Subcutaneous abdominal adipose tissue (tissue), 5 donors: ENCODE results near the gene FHAD1.
A peak's percentile ranks its signal among the peaks of the same experiment; 100 is the strongest.
"Not testable (repeated sequence)": the region's sequence is repeated elsewhere in the genome, so short reads cannot be mapped to it uniquely, and the experiment has no call there.

Experiments used
- H3K27ac ChIP-seq: one replicate; pipeline ENCODE4 v1.7.0; 2013; ENCODE audit warnings: low read depth, mild to moderate bottlenecking, inconsistent platforms, low read length, moderate library complexity
- H3K27me3 ChIP-seq, 5 donors: one replicate each; pipeline ENCODE4 v1.7.0; 2013; ENCODE audit warnings: low read length in 5 of 5, inconsistent platforms in 1 of 5; ENCODE audit not compliant: control insufficient read depth in 5 of 5, insufficient read depth in 4 of 5
- H3K36me3 ChIP-seq, 5 donors: one replicate each; pipeline ENCODE4 v1.7.0; 2013; ENCODE audit warnings: low read length in 5 of 5; ENCODE audit not compliant: control insufficient read depth in 5 of 5, insufficient read depth in 5 of 5
- H3K4me1 ChIP-seq, 5 donors: one replicate each; pipeline ENCODE4 v1.7.0; 2013; ENCODE audit warnings: low read length in 5 of 5, mild to moderate bottlenecking in 3 of 5, moderate library complexity in 1 of 5; ENCODE audit not compliant: control insufficient read depth in 5 of 5, insufficient read depth in 5 of 5
- H3K4me3 ChIP-seq, 5 donors: one replicate each; pipeline ENCODE4 v1.7.0; 2013; ENCODE audit warnings: low read length in 5 of 5, low read depth in 1 of 5
- H3K9ac ChIP-seq, 5 donors: one replicate each; pipeline ENCODE4 v1.7.0; 2013; ENCODE audit warnings: low read length in 5 of 5, mild to moderate bottlenecking in 4 of 5, moderate library complexity in 3 of 5
- H3K9me3 ChIP-seq, 5 donors: one replicate each; pipeline ENCODE4 v1.7.0; 2013; ENCODE audit warnings: low read length in 5 of 5; ENCODE audit not compliant: control insufficient read depth in 5 of 5
- donor health status: healthy.
- donor health status: healthy.
- donor health status: healthy.
- donor health status: healthy.
- donor health status: healthy.

FHAD1 gene

DNA sequence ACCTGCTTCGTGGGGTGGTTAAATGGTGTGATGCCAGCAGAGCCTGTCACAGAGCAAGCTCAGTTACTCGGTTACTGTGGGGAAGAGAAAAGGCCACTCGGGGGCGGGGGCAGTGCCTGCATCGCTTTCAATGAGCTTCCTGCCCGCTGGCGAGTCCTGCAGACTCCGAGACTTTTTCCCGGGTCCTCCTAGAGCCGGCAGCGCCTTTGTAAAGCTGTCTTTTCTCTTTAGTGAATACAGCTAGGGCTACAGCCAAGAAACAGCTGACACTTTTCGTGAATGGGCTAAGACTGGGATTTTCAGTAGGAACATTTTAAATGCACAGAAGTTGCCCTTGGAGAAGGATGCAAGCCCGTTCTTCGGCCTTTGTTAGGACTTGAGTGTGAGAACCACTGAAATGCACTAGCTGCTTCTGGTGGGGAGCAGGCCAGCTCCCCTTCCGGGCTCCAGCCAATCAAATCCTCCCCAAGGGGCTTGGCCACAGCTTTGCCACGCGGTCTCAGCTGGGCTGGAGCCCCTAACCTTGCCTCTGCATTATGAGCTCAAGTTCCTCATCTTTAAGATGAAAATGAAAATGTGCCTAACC is 139.2 kb downstream of the FHAD1 start:
- H3K4me1 ChIP-seq: peaks cover 0 to 15% (median 3%) of the 10 kb centered on the region in 5 donors
- peaks cover 4 to 35% (median 15%) of the 10 kb centered on the region in 5 donors for H3K27me3 ChIP-seq
- no peaks in the 10 kb centered on the region for H3K36me3 ChIP-seq
- no peak overlapping the region for H3K27ac ChIP-seq
- H3K4me3 ChIP-seq: peak overlapping the region in 1 of 5 donors; percentile 13
- H3K9ac ChIP-seq: no peak overlapping the region
- H3K9me3 ChIP-seq: no peaks in the 10 kb centered on the region

DNA sequence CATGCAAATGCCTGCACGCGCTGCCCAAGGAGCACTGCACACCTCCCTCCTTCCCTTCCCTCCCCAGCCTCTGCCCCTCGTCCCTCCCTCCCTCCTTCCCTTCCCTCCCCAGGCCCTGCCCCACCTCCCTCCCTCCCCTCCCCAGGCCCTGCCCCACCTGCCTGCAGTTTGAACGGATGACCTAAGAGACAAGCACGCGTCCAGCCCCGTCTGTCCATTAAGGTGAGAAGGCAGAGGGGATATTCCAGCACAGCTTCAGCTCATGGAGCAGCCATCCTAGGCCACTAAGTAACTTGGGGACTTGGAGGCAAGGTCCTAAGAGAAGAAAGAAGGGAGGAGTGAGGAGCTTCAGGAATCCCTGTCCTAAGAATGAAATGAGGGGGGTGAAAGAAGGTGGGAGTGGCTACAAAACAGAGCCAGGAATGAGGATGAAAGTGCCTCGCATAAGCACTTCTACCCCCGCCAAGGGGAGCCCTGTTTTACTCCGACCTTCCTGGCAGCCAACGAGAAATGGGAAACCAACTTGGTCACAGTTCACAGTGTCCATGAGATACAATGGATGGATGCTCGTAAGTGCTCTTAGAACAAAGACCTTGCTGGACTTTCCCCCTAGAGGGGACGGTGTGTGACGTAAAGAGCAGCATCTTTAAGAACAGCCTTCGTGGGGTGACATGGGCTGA is 141.3 kb downstream of the FHAD1 start:
- Histone ChIP-seq H3K4me1 (peaks cover 0 to 15% (median 3%) of the 10 kb centered on the region in 5 donors), H3K9ac (no peak overlapping the region), H3K36me3 (no peaks in the 10 kb centered on the region), H3K27me3 (peaks cover 4 to 34% (median 14%) of the 10 kb centered on the region in 5 donors), H3K4me3 (no peak overlapping the region), H3K9me3 (no peaks in the 10 kb centered on the region), H3K27ac (no peak overlapping the region)

DNA sequence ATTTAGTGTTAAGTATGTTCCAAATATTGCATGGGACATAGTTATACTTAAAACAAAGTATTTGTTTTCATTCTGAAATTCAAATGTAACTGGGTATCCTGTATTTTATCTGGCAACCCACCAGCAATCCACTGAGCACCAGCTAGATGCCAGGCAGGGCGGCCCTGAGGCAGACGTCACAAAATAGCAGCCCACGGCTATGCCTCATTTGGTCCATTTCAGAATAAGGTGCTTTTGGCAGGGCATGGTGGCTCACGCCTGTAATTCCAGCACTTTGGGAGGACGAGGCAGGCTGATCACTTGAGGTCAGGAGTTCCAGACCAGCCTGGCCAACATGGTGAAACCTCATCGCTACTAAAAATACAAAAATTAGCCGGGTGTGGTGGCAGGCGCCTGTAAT is 142.8 kb downstream of the FHAD1 start:
- H3K9me3 ChIP-seq, H3K9ac ChIP-seq, H3K4me1 ChIP-seq, H3K36me3 ChIP-seq, H3K27ac ChIP-seq, H3K4me3 ChIP-seq: not testable (repeated sequence)
- peaks cover 0 to 20% (median 7%) of the 10 kb centered on the region in 5 donors for H3K27me3 ChIP-seq

- Histone ChIP-seq H3K4me1 (peaks cover 0 to 9% (median 3%) of the 10 kb centered on the region in 5 donors), H3K27ac (no peak overlapping the region), H3K36me3 (no peaks in the 10 kb centered on the region), H3K9me3 (no peaks in the 10 kb centered on the region), H3K27me3 (peaks cover 0 to 15% (median 7%) of the 10 kb centered on the region in 5 donors), H3K9ac (no peak overlapping the region), H3K4me3 (no peak overlapping the region)
Measured at GRCh38 chr1:15390667-15391066, 143.6 kb downstream of the FHAD1 start.

GRCh38 chr1:15391366-15391765 is 144.3 kb downstream of the FHAD1 start:
- no peak overlapping the region for H3K27ac ChIP-seq
- peaks cover 0 to 2% (median 2%) of the 10 kb centered on the region in 5 donors for H3K4me1 ChIP-seq
- H3K9me3 ChIP-seq: no peaks in the 10 kb centered on the region
- no peak overlapping the region for H3K9ac ChIP-seq
- H3K4me3 ChIP-seq: no peak overlapping the region
- no peaks in the 10 kb centered on the region for H3K36me3 ChIP-seq
- H3K27me3 ChIP-seq: peaks cover 0 to 10% (median 7%) of the 10 kb centered on the region in 5 donors

DNA sequence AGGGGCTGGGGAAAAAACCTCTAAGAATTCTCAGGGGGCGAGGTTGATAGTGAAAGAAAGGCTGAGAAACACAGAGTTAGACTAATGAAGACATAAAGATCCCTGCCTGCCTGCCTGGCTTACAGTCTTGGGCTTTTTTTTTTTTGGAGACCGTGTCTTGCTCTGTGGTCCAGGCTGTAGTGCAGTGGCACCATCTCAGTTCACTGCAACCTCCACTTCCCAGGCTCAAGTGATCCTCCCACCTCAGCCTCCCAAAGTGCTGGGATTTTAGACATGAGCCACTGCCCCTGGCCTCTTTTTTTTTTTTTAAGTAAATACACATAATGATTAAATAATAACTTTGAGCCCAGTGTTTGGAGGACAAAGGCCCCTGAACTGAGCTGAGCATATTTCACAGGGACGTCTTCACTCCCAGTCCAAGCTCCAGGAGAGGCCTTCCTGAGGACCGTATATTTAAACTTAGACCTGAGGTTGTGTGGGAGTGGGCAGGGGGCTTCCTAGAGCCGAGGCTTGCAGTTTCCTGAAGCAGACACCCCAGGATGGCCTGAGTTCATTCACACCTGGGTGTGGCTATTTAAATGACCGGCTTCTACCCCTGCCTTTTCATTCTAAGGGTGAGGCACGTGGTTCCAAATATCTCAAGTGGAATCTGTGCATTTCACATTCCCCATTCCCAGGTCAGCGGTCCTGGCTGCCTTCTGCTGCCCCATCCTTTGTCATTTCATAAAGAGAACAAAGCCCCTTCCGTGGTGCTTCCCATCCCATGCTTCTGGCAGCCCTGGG is 146.6 kb downstream of the FHAD1 start:
- H3K9me3 ChIP-seq: no peaks in the 10 kb centered on the region
- no peaks in the 10 kb centered on the region for H3K36me3 ChIP-seq
- H3K27ac ChIP-seq: no peak overlapping the region
- H3K9ac ChIP-seq: no peak overlapping the region
- no peaks in the 10 kb centered on the region for H3K4me1 ChIP-seq
- H3K27me3 ChIP-seq: peaks cover 0 to 3% (median 3%) of the 10 kb centered on the region in 5 donors
- H3K4me3 ChIP-seq: no peak overlapping the region

DNA sequence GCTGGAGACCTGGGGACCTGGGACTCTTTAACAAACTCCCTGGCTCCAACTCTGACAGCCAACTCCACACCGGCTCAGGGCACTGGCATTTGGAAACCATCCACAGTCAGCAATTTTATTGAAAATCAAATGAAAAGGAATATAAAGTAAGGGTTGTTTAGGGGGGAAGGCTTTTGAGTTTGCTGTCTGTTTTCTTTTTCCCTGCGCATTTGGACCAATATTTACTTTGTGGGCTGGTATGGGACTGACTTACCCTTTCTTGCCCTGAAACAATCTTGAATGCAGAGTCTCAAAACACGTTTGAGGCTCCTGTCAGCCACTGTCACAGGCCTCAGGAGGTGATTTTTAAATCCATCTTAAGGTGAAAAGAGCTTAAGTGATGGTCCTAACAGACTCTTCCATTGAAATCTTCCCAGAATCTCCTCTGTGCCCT is 147.3 kb downstream of the FHAD1 start:
- H3K9me3 ChIP-seq: peaks cover 0 to 2% (median 1%) of the 10 kb centered on the region in 5 donors
- H3K9ac ChIP-seq: no peak overlapping the region
- no peaks in the 10 kb centered on the region for H3K27me3 ChIP-seq
- H3K27ac ChIP-seq: no peak overlapping the region
- H3K36me3 ChIP-seq: no peaks in the 10 kb centered on the region
- no peaks in the 10 kb centered on the region for H3K4me1 ChIP-seq
- H3K4me3 ChIP-seq: no peak overlapping the region

- no peak overlapping the region for H3K4me3 ChIP-seq
- no peaks in the 10 kb centered on the region for H3K4me1 ChIP-seq
- H3K9me3 ChIP-seq: peaks cover 3 to 14% (median 10%) of the 10 kb centered on the region in 5 donors
- H3K27ac ChIP-seq: no peak overlapping the region
- no peak overlapping the region for H3K9ac ChIP-seq
- H3K27me3 ChIP-seq: no peaks in the 10 kb centered on the region
- no peaks in the 10 kb centered on the region for H3K36me3 ChIP-seq
Measured at GRCh38 chr1:15397236-15397635, 150.2 kb downstream of the FHAD1 start.

DNA sequence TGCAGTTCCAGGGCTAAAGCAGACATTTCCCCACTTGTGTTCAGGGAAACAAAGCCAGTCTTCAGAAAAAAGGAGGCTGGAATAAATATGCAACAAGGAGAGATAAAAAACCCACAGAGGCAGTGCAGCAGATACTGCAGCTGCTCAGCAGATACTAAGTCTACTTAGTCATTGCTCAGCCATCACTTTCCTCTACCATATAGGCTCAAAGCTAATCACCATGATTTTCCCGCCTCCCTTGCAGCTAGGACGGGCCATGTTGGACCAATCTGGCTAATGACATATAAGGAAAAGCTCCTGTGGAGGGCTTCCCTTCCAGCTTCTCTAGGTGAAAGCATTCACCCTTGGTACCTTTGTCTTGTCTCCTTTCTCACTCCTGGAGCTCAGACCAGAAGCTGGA is 152.7 kb downstream of the FHAD1 start:
- Histone ChIP-seq H3K4me3 (peak overlapping the region in 1 of 5 donors; percentile 5), H3K27ac (no peak overlapping the region), H3K4me1 (no peaks in the 10 kb centered on the region), H3K9me3 (peaks cover 3 to 14% (median 10%) of the 10 kb centered on the region in 5 donors), H3K9ac (no peak overlapping the region), H3K27me3 (no peaks in the 10 kb centered on the region), H3K36me3 (no peaks in the 10 kb centered on the region)

DNA sequence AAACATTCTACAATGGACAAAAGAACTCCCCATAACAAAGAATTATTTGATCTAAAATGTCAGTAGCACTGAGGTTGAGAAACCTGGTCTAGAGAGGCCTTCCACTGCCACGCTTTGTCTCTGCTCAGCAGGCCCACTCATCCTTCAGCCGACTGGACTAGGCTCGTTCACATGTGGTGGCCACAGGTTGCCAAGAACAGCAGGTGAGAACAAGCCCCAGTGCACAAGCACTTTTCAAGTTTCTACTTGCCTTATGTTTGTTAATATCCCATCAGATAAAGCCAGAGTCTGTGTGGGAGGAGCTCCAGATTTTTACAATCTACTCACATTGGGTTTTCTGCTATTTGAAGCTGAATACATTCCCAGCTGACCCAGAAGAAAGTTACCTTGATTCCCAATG is 153.6 kb downstream of the FHAD1 start:
- Histone ChIP-seq H3K36me3 (no peaks in the 10 kb centered on the region), H3K27ac (no peak overlapping the region), H3K9me3 (peaks cover 3 to 14% (median 10%) of the 10 kb centered on the region in 5 donors), H3K9ac (no peak overlapping the region), H3K27me3 (no peaks in the 10 kb centered on the region), H3K4me1 (no peaks in the 10 kb centered on the region), H3K4me3 (no peak overlapping the region)
